SK-N-SH (cell line): Measurements from ENCODE around the gene CLINT1. TPM values are rescaled to one million over a fixed set of nuclear protein-coding genes. Genes with fewer than 3 reads are reported as not detected.

Experiments used
- CTCF ChIA-PET: fragments of 300-600, 350-600 bp; formaldehyde crosslinking; extraction: SDS; loops from one replicate; lab custom pipeline; 2021; lab: Yijun Ruan, JAX
- POLR2A ChIA-PET: fragments of 350-600 bp; sonication (Branson Sonifier 250); formaldehyde crosslinking; extraction: SDS; loops from one replicate; lab custom pipeline; 2020; ENCODE audit warnings: antibody characterized with exemption, inconsistent platforms; lab: Yijun Ruan, JAX
- DNase-seq: peaks from one replicate; pipeline ENCODE4 v3.0.0; 2012
- H2AFZ ChIP-seq: fragments of 200-600 bp; sonication (generic); 2 replicates; pipeline ENCODE4 v1.8.1; 2016; ENCODE audit warnings: antibody characterized with exemption, mild to moderate bottlenecking, low read depth
- H3F3A ChIP-seq: fragments of 200-600 bp; sonication (generic); replicated peaks from 2 replicates; pipeline ENCODE3; 2016; ENCODE audit warnings: antibody characterized with exemption, mild to moderate bottlenecking; ENCODE audit not compliant: insufficient read depth
- H3K27ac ChIP-seq, 2 experiments: fragments of 200-500 bp in 1 of 2; fragments of 200-600 bp in 1 of 2; sonication (Bioruptor generic) in 1 of 2; sonication (generic), shearing (Covaris generic) in 1 of 2; 2 replicates each; pipeline versions ENCODE4 v1.5.1 to v1.6.1; 2014 to 2016; ENCODE audit warnings: low read depth in 2 of 2, inconsistent platforms in 1 of 2, low read length in 1 of 2, mild to moderate bottlenecking in 1 of 2, mixed read lengths in 1 of 2
- H3K27me3 ChIP-seq: fragments of 200-600 bp; sonication (generic), shearing (Covaris generic); 2 replicates; pipeline ENCODE4 v1.6.1; 2016; ENCODE audit warnings: mixed run types; ENCODE audit not compliant: insufficient read depth
- H3K36me3 ChIP-seq, 2 experiments: fragments of 200-500 bp in 1 of 2; fragments of 200-600 bp in 1 of 2; sonication (Bioruptor generic) in 1 of 2; sonication (generic) in 1 of 2; replicated peaks in 1 of 2; 2 replicates each; pipeline versions ENCODE3 to v1.5.1; 2014 to 2016; ENCODE audit warnings: low read length in 1 of 2, mild to moderate bottlenecking in 1 of 2; ENCODE audit not compliant: insufficient read depth in 2 of 2, control insufficient read depth in 1 of 2
- H3K4me1 ChIP-seq, 2 experiments: fragments of 200-500 bp in 1 of 2; fragments of 200-600 bp in 1 of 2; sonication (Bioruptor generic) in 1 of 2; sonication (generic), shearing (Covaris generic) in 1 of 2; 2 replicates each; pipeline versions ENCODE4 v1.5.1 to v1.6.1; 2014 to 2016; ENCODE audit warnings: low read depth in 1 of 2, low read length in 1 of 2, mixed run types in 1 of 2; ENCODE audit not compliant: insufficient read depth in 2 of 2, control insufficient read depth in 1 of 2
- H3K4me2 ChIP-seq: fragments of 200-600 bp; sonication (generic), shearing (Covaris generic); 2 replicates; pipeline ENCODE4 v1.6.1; 2017; ENCODE audit warnings: mixed run types
- H3K4me3 ChIP-seq, 2 experiments: fragments of 200-500 bp in 1 of 2; fragments of 200-600 bp in 1 of 2; sonication (Bioruptor generic) in 1 of 2; sonication (generic), shearing (Covaris generic) in 1 of 2; 2 replicates each; pipeline versions ENCODE4 v1.5.1 to v1.8.1; 2014 to 2016; ENCODE audit warnings: low read depth in 2 of 2, inconsistent platforms in 1 of 2, low read length in 1 of 2, mild to moderate bottlenecking in 1 of 2, mixed read lengths in 1 of 2, moderate library complexity in 1 of 2
- H3K79me2 ChIP-seq: fragments of 200-600 bp; sonication (generic); 2 replicates; pipeline ENCODE4 v1.8.1; 2017; ENCODE audit warnings: mild to moderate bottlenecking; ENCODE audit not compliant: insufficient read depth
- H3K9ac ChIP-seq: fragments of 200-600 bp; sonication (generic); 2 replicates; pipeline ENCODE4 v1.6.1; 2017; ENCODE audit warnings: mixed run types
- H3K9me2 ChIP-seq: fragments of 200-600 bp; sonication (generic); 2 replicates; pipeline ENCODE4 v1.6.1; 2017; ENCODE audit warnings: mixed run types
- H3K9me3 ChIP-seq: fragments of 200-600 bp; sonication (generic); 2 replicates; pipeline ENCODE4 v1.6.1; 2017; ENCODE audit warnings: mixed run types, mild to moderate bottlenecking, moderate library complexity
- H4K20me1 ChIP-seq: fragments of 200-600 bp; sonication (generic); 2 replicates; pipeline ENCODE4 v1.6.1; 2017; ENCODE audit warnings: mild to moderate bottlenecking, mixed run types; ENCODE audit not compliant: insufficient read depth
- FOXJ3 ChIP-seq: sonication (generic); formaldehyde crosslinking; IDR thresholded peaks from 2 replicates; pipeline ENCODE4 v1.5.1; 2020; ENCODE audit warnings: mild to moderate bottlenecking, missing genetic modification reagents
- FOXM1 ChIP-seq: IDR thresholded peaks from 2 replicates; pipeline ENCODE4 v1.4.0; 2012; ENCODE audit warnings: low read depth, mild to moderate bottlenecking
- JUND ChIP-seq: IDR thresholded peaks from 2 replicates; pipeline ENCODE4 v1.4.0; 2012
- POLR2AphosphoS5 ChIP-seq: IDR thresholded peaks from 2 replicates; pipeline ENCODE4 v1.6.1; 2012; ENCODE audit warnings: low read depth, low read length
- RCOR1 ChIP-seq: fragments of 150-350 bp; IDR thresholded peaks from 2 replicates; pipeline ENCODE4 v1.6.1; 2017; ENCODE audit warnings: antibody characterized with exemption, low read length
- SIN3A ChIP-seq: IDR thresholded peaks from 2 replicates; pipeline ENCODE4 v1.6.1; 2012; ENCODE audit warnings: low read depth, mild to moderate bottlenecking, low read length, moderate library complexity, borderline replicate concordance
- YY1 ChIP-seq: IDR thresholded peaks from 2 replicates; pipeline ENCODE4 v1.4.0; 2012; ENCODE audit warnings: low read depth, mild to moderate bottlenecking
- WGBS: methylation state at CpG from one replicate; pipeline ENCODE4 v1.1.6; 2017; ENCODE audit warnings: low lambda C conversion rate; 5-methylcytosine and 5-hydroxymethylcytosine counted together
- polyA plus RNA-seq, 3 experiments: library from polyadenylated mRNA; depleted of rRNA; stranded (reverse); fragments of >200 nt; gene quantifications; 2 replicates each; pipeline ENCODE4 v1.2.3, GENCODE V29; 2012
- TF ChIP-seq, protein P1 (sequence below): fragments of 200-600 bp; sonication (generic); IDR thresholded peaks from 2 replicates; pipeline ENCODE4 v1.6.1; 2017; ENCODE audit warnings: antibody characterized with exemption, mild to moderate bottlenecking, moderate library complexity
- TF ChIP-seq, protein P2 (sequence below): IDR thresholded peaks from 2 replicates; pipeline ENCODE4 v1.4.0; 2012; ENCODE audit warnings: low read depth
- TF ChIP-seq, protein P3 (sequence below): IDR thresholded peaks from 2 replicates; pipeline ENCODE4 v1.4.0; 2012; ENCODE audit warnings: low read depth, borderline replicate concordance
- TF ChIP-seq, protein P4 (sequence below): fragments of 150-350 bp; IDR thresholded peaks from 2 replicates; pipeline ENCODE4 v1.6.1; 2017; ENCODE audit warnings: antibody characterized with exemption, low read length, low read depth, borderline replicate concordance
- TF ChIP-seq, protein P5 (sequence below): fragments of 150-350 bp; IDR thresholded peaks from 2 replicates; pipeline ENCODE4 v1.6.1; 2016; ENCODE audit warnings: mild to moderate bottlenecking, low read depth, low read length
- TF ChIP-seq, protein P6 (sequence below): IDR thresholded peaks from 2 replicates; pipeline ENCODE4 v1.4.0; 2012; ENCODE audit warnings: low read depth, borderline replicate concordance
- TF ChIP-seq, protein P7 (sequence below): IDR thresholded peaks from 2 replicates; pipeline ENCODE4 v1.6.1; 2012; ENCODE audit warnings: mild to moderate bottlenecking, low read depth, low read length, moderate library complexity

Gene CLINT1
- polyA plus RNA-seq, 1 of the 3 experiments (the other 2 are of a cell fraction), result 65.4 TPM

DNA sequence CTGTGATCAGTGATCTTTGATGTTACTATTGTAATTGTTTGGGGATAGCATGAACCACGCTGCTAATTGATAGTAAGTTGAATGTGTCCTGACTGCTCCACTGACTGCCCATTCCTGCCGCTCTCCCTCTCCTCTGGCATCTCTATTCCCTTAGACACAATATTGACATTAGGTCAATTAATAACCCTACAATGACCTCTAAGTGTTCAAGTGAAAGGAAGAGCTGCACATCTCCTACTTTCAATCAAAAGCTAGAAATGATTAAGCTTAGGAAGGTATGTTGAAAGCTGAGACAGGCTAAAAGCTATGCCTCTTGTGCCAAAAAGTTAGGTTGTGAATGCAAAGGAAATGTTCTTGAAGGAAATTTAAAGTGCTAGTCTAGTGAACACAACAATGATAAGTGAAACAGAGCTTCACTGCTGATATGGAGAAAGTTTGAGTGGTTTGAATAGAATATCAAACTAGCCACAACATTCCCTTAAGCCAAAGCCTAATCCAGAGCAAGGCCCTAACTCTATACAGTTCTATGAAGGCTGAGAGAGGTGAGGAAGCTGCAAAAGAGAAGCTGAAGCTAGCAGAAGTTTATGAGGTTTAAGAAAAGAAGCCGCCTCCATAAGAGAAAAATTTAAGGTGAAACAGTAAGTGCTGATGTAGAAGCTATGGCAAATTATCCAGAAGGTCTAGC lies 12.9 kb downstream of the CLINT1 start:
- no peak for DNase-seq
- 96% methylated on average over 3 of the region's 3 CpGs for WGBS
- Histone ChIP-seq H3K9ac (no peak overlapping the region), H3K36me3 (peaks cover 0 to 25% of the 10 kb centered on the region in 2 experiments), H3K79me2 (peaks cover 99% of the 10 kb centered on the region), H3K9me2 (no peaks in the 10 kb centered on the region), H4K20me1 (peaks cover 55% of the 10 kb centered on the region), H3K9me3 (no peaks in the 10 kb centered on the region), H3K27ac (no peak overlapping the region), H3K4me3 (no peak overlapping the region), H3K27me3 (no peaks in the 10 kb centered on the region), H3F3A (peaks cover 4% of the 10 kb centered on the region), H3K4me1 (no peaks in the 10 kb centered on the region), H3K4me2 (no peak overlapping the region), H2AFZ (no peak overlapping the region)
- TF ChIP-seq, protein P1, sequence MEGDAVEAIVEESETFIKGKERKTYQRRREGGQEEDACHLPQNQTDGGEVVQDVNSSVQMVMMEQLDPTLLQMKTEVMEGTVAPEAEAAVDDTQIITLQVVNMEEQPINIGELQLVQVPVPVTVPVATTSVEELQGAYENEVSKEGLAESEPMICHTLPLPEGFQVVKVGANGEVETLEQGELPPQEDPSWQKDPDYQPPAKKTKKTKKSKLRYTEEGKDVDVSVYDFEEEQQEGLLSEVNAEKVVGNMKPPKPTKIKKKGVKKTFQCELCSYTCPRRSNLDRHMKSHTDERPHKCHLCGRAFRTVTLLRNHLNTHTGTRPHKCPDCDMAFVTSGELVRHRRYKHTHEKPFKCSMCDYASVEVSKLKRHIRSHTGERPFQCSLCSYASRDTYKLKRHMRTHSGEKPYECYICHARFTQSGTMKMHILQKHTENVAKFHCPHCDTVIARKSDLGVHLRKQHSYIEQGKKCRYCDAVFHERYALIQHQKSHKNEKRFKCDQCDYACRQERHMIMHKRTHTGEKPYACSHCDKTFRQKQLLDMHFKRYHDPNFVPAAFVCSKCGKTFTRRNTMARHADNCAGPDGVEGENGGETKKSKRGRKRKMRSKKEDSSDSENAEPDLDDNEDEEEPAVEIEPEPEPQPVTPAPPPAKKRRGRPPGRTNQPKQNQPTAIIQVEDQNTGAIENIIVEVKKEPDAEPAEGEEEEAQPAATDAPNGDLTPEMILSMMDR, result no peak
- TF ChIP-seq FOXM1 (no peak), RCOR1 (no peak), FOXJ3 (CRISPR knock-in tag) (no peak)
- TF ChIP-seq, protein P2, sequence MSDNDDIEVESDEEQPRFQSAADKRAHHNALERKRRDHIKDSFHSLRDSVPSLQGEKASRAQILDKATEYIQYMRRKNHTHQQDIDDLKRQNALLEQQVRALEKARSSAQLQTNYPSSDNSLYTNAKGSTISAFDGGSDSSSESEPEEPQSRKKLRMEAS, result no peak
- CTCF ChIA-PET, result interaction anchor here (1.1 to 2.4 kb wide), 4 partner anchors 10 to 107 kb away, joined by 3 to 20 read pairs (median 4); no protein-coding TSS in a partner anchor
- POLR2A ChIA-PET, result no interaction called here

DNA sequence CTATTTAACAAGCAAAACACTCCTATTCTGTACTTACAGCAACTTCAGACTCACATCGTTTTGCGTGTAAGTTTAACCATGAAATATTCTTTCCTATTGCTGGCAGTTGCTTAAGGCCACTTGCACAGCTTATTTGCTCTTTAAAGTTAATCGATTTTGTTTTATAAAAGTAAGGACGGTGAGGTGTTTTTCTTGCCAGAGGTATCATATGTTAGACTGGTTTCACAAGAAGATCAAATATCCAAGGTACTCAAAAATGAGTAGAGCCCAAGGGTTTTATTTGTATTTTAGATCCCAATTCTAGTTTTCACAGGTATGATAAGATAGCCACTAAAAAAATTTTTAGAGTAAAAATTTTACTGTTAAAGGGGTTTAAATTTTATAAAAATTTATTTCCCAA lies 16.2 kb downstream of the CLINT1 start:
- no peaks in the 10 kb centered on the region for H3K27me3 ChIP-seq
- no peaks in the 10 kb centered on the region for H3K9me3 ChIP-seq
- no peak overlapping the region for H3K9ac ChIP-seq
- 95% methylated on average over 4 of the region's 4 CpGs for WGBS
- no peaks in the 10 kb centered on the region for H3F3A ChIP-seq
- no peak overlapping the region for H2AFZ ChIP-seq
- no peak for TF ChIP-seq SIN3A
- TF ChIP-seq YY1, result no peak
- TF ChIP-seq, protein P3, sequence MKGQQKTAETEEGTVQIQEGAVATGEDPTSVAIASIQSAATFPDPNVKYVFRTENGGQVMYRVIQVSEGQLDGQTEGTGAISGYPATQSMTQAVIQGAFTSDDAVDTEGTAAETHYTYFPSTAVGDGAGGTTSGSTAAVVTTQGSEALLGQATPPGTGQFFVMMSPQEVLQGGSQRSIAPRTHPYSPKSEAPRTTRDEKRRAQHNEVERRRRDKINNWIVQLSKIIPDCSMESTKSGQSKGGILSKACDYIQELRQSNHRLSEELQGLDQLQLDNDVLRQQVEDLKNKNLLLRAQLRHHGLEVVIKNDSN, result no peak
- no peak for TF ChIP-seq FOXM1
- TF ChIP-seq, protein P4, sequence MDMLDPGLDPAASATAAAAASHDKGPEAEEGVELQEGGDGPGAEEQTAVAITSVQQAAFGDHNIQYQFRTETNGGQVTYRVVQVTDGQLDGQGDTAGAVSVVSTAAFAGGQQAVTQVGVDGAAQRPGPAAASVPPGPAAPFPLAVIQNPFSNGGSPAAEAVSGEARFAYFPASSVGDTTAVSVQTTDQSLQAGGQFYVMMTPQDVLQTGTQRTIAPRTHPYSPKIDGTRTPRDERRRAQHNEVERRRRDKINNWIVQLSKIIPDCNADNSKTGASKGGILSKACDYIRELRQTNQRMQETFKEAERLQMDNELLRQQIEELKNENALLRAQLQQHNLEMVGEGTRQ, result no peak
- TF ChIP-seq POLR2AphosphoS5, result no peak
- TF ChIP-seq, protein P5, sequence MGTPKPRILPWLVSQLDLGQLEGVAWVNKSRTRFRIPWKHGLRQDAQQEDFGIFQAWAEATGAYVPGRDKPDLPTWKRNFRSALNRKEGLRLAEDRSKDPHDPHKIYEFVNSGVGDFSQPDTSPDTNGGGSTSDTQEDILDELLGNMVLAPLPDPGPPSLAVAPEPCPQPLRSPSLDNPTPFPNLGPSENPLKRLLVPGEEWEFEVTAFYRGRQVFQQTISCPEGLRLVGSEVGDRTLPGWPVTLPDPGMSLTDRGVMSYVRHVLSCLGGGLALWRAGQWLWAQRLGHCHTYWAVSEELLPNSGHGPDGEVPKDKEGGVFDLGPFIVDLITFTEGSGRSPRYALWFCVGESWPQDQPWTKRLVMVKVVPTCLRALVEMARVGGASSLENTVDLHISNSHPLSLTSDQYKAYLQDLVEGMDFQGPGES, result no peak
- TF ChIP-seq, protein P6, sequence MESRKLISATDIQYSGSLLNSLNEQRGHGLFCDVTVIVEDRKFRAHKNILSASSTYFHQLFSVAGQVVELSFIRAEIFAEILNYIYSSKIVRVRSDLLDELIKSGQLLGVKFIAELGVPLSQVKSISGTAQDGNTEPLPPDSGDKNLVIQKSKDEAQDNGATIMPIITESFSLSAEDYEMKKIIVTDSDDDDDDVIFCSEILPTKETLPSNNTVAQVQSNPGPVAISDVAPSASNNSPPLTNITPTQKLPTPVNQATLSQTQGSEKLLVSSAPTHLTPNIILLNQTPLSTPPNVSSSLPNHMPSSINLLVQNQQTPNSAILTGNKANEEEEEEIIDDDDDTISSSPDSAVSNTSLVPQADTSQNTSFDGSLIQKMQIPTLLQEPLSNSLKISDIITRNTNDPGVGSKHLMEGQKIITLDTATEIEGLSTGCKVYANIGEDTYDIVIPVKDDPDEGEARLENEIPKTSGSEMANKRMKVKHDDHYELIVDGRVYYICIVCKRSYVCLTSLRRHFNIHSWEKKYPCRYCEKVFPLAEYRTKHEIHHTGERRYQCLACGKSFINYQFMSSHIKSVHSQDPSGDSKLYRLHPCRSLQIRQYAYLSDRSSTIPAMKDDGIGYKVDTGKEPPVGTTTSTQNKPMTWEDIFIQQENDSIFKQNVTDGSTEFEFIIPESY, result no peak
- TF ChIP-seq JUND, result no peak
- TF ChIP-seq, protein P7, sequence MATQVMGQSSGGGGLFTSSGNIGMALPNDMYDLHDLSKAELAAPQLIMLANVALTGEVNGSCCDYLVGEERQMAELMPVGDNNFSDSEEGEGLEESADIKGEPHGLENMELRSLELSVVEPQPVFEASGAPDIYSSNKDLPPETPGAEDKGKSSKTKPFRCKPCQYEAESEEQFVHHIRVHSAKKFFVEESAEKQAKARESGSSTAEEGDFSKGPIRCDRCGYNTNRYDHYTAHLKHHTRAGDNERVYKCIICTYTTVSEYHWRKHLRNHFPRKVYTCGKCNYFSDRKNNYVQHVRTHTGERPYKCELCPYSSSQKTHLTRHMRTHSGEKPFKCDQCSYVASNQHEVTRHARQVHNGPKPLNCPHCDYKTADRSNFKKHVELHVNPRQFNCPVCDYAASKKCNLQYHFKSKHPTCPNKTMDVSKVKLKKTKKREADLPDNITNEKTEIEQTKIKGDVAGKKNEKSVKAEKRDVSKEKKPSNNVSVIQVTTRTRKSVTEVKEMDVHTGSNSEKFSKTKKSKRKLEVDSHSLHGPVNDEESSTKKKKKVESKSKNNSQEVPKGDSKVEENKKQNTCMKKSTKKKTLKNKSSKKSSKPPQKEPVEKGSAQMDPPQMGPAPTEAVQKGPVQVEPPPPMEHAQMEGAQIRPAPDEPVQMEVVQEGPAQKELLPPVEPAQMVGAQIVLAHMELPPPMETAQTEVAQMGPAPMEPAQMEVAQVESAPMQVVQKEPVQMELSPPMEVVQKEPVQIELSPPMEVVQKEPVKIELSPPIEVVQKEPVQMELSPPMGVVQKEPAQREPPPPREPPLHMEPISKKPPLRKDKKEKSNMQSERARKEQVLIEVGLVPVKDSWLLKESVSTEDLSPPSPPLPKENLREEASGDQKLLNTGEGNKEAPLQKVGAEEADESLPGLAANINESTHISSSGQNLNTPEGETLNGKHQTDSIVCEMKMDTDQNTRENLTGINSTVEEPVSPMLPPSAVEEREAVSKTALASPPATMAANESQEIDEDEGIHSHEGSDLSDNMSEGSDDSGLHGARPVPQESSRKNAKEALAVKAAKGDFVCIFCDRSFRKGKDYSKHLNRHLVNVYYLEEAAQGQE, result no peak
- no peak for TF ChIP-seq RCOR1
- ChIA-PET POLR2A (no interaction called here), CTCF (interaction anchor here (1.2 kb wide), 1 partner anchor 10 kb away, joined by 3 read pairs; no protein-coding TSS in a partner anchor)
- H3K36me3 ChIP-seq, result peaks cover 0 to 32% of the 10 kb centered on the region in 2 experiments
- H3K9me2 ChIP-seq, result no peaks in the 10 kb centered on the region
- peaks cover 97% of the 10 kb centered on the region for H3K79me2 ChIP-seq
- no peak overlapping the region for H3K27ac ChIP-seq
- DNase-seq, result no peak
- peaks cover 54% of the 10 kb centered on the region for H4K20me1 ChIP-seq
- no peak overlapping the region for H3K4me2 ChIP-seq
- no peak overlapping the region for H3K4me3 ChIP-seq
- H3K4me1 ChIP-seq, result no peaks in the 10 kb centered on the region; a peak in 1 of 4 replicates
